GM18517 (cell line): ENCODE measurements around the gene NLRP5.

Experiments used
- ATAC-seq: cut with Tn5 transposase; IDR thresholded peaks from one replicate; pipeline ENCODE4 v1.9.1; 2021; ENCODE audit warnings: mild to moderate bottlenecking, moderate library complexity; ENCODE audit not compliant: unreplicated experiment

Gene NLRP5

GRCh38 chr19:56071151-56071550 lies 84.6 kb downstream of the NLRP5 start:
- no peak for ATAC-seq

GRCh38 chr19:56076498-56076897 lies 89.9 kb downstream of the NLRP5 start:
- no peak for ATAC-seq

- ATAC-seq, result no peak
Observed at GRCh38 chr19:56079609-56080008, 93.0 kb downstream of the NLRP5 start.

GRCh38 chr19:56080669-56081401 lies 94.3 kb downstream of the NLRP5 start:
- no peak for ATAC-seq

- ATAC-seq, result no peak
Observed at GRCh38 chr19:56083668-56084067, 97.1 kb downstream of the NLRP5 start.

GRCh38 chr19:56084835-56085536 lies 98.4 kb downstream of the NLRP5 start:
- no peak for ATAC-seq

GRCh38 chr19:56085571-56086275 lies 99.1 kb downstream of the NLRP5 start:
- no peak for ATAC-seq

GRCh38 chr19:56086671-56087430 lies 100.3 kb downstream of the NLRP5 start:
- no peak for ATAC-seq

GRCh38 chr19:56087647-56088496 lies 101.3 kb downstream of the NLRP5 start:
- no peak for ATAC-seq

GRCh38 chr19:56088497-56089215 lies 102.1 kb downstream of the NLRP5 start:
- no peak for ATAC-seq

GRCh38 chr19:56089344-56089743 lies 102.8 kb downstream of the NLRP5 start:
- ATAC-seq, result no peak

GRCh38 chr19:56091066-56091490 lies 104.5 kb downstream of the NLRP5 start:
- no peak for ATAC-seq

- ATAC-seq, result no peak
Observed at GRCh38 chr19:56091751-56092546, 105.4 kb downstream of the NLRP5 start.

- no peak for ATAC-seq
Observed at GRCh38 chr19:56092685-56093631, 106.4 kb downstream of the NLRP5 start.

- no peak for ATAC-seq
Observed at GRCh38 chr19:56094449-56094848, 107.9 kb downstream of the NLRP5 start.

- ATAC-seq, result no peak
Observed at GRCh38 chr19:56096665-56097064, 110.1 kb downstream of the NLRP5 start.

GRCh38 chr19:56097306-56097705 lies 110.7 kb downstream of the NLRP5 start:
- ATAC-seq, result no peak

GRCh38 chr19:56097776-56098175 lies 111.2 kb downstream of the NLRP5 start:
- no peak for ATAC-seq
